ENCODE results near the gene GARNL3. TPM values are rescaled to one million over a fixed set of nuclear protein-coding genes. Genes with fewer than 3 reads are reported as not detected.

GARNL3 gene
- total and polyA plus RNA-seq, 2 donors (not counting 3 experiments of a cell fraction or from before 2014, with no cell fraction given), result 1.4 to 8.3 TPM

DNA sequence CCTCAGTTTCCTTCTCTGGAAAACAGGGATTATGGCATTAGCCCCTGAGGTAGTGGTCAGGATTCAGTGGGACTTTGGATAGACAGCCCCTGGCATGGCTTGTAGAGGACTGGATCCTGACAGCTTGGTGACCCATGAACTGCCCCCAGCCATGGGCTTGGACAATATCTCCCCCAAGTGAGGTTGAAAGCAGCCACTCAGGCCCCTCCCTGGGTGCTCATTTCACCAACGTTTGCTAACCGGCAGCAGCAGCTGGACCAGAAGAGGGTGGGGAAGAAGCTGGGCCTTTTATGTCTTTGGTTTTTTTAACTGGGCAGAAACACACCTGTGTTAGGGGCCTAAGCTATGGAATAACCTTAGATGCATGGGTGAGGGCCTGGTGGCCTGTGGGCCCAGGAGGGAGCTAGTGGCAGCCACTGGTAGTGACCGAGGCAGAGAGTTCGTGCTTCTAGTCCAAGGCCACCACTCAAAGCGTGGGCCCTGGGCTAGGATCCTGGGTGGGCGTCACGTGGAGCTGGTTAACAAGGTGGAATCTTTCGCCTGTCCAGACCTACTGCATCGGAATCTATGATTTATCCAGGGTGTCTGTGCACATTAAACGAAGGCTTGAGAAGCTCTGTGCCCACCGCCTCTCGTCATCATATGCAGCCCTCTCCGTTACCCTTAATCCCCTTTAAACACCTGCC lies 134.3 kb downstream of the GARNL3 start:
- Histone ChIP-seq H2AFZ (ENCODE audit: low read depth, low read length) (no peak overlapping the region), H3K27ac (ENCODE audit: insufficient read depth, low read depth, low read length) (no peak overlapping the region), H3K4me1 (ENCODE audit: control insufficient read depth, extremely low read depth, insufficient read depth, low read length) (peaks cover 9% of the 10 kb centered on the region), H3K4me3 (replicated peaks in 1 of 3; ENCODE audit: insufficient read depth in 1 of 3, low read depth in 1 of 3, low read length in 3 of 3) (no peak overlapping the region), H3K4me2 (ENCODE audit: insufficient read depth, low read length) (no peak overlapping the region), H4K20me1 (replicated peaks; ENCODE audit: control insufficient read depth, extremely low read depth, insufficient read depth, low read length) (no peaks in the 10 kb centered on the region), H3K79me2 (ENCODE audit: control insufficient read depth, insufficient read depth, low read length) (no peaks in the 10 kb centered on the region), H3K36me3 (ENCODE audit: control insufficient read depth in 2 of 2, extremely low read depth in 1 of 2, insufficient read depth in 2 of 2, low read length in 2 of 2) (peaks cover 2% of the 10 kb centered on the region in 2 experiments), H3K9ac (replicated peaks; ENCODE audit: extremely low read depth, insufficient read depth, low read length) (no peak overlapping the region), H3K9me3 (replicated peaks; ENCODE audit: control insufficient read depth, insufficient read depth, low read length) (no peaks in the 10 kb centered on the region), H3K27me3 (ENCODE audit: control insufficient read depth in 2 of 2, insufficient read depth in 2 of 2, low read length in 2 of 2) (peaks cover 2 to 4% of the 10 kb centered on the region in 2 experiments), H3K9me1 (replicated peaks; ENCODE audit: control insufficient read depth, extremely low read depth, insufficient read depth, low read length) (no peaks in the 10 kb centered on the region)
- POLR2A ChIA-PET, result no interaction called here
- no peak for DNase-seq (ENCODE audit: low read depth, low spot score)
- intact Hi-C loops (cut with micrococcal nuclease) (no loop called here), dilution Hi-C loops (cut with MboI; ENCODE audit: extremely low pct_ligation_motif_present, low sequenced_read_pairs) (no loop called here)
- TF ChIP-seq MYC (IDR thresholded peaks at IDR 0.05; ENCODE audit: low read depth, low read length) (no peak), FOS (IDR thresholded peaks at IDR 0.05; ENCODE audit: borderline replicate concordance, insufficient read depth, low read length) (no peak), EZH2 (IDR thresholded peaks at IDR 0.05; ENCODE audit: borderline replicate concordance, low read depth, low read length, severe bottlenecking) (no peak), GATA2 (IDR thresholded peaks at IDR 0.05; ENCODE audit: insufficient read depth, insufficient read length, low read depth, low read length) (no peak), POLR2A (IDR thresholded peaks at IDR 0.05; ENCODE audit: low read depth, low read length) (no peak), POLR2AphosphoS5 (IDR thresholded peaks at IDR 0.05; ENCODE audit: insufficient read depth, low read depth, low read length) (no peak), JUN (IDR thresholded peaks at IDR 0.05; ENCODE audit: borderline replicate concordance, insufficient read depth, insufficient read length, low read depth) (no peak)
- TF ChIP-seq, protein P1, sequence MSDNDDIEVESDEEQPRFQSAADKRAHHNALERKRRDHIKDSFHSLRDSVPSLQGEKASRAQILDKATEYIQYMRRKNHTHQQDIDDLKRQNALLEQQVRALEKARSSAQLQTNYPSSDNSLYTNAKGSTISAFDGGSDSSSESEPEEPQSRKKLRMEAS (IDR thresholded peaks at IDR 0.05; ENCODE audit: insufficient read depth, insufficient read length), result no peak
- TF ChIP-seq, protein P2, sequence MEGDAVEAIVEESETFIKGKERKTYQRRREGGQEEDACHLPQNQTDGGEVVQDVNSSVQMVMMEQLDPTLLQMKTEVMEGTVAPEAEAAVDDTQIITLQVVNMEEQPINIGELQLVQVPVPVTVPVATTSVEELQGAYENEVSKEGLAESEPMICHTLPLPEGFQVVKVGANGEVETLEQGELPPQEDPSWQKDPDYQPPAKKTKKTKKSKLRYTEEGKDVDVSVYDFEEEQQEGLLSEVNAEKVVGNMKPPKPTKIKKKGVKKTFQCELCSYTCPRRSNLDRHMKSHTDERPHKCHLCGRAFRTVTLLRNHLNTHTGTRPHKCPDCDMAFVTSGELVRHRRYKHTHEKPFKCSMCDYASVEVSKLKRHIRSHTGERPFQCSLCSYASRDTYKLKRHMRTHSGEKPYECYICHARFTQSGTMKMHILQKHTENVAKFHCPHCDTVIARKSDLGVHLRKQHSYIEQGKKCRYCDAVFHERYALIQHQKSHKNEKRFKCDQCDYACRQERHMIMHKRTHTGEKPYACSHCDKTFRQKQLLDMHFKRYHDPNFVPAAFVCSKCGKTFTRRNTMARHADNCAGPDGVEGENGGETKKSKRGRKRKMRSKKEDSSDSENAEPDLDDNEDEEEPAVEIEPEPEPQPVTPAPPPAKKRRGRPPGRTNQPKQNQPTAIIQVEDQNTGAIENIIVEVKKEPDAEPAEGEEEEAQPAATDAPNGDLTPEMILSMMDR (IDR thresholded peaks at IDR 0.05; ENCODE audit: extremely low read depth in 1 of 2, insufficient read depth in 1 of 2, low read depth in 1 of 2, low read length in 2 of 2), result no peak
- no TSS peak for BruUV-seq (replicated peaks)
- CTCF ChIA-PET, result interaction anchor here (0.7 to 3.5 kb wide), 7 partner anchors 25 to 458 kb away, joined by 3 to 17 read pairs (median 3); partner anchors contain the start of gene ZNF79
- no peak for FAIRE-seq
